GM18868 (cell line): Measurements from ENCODE around the gene HS3ST4.
"Not testable (repeated sequence)": the region's sequence is repeated elsewhere in the genome, so short reads cannot be mapped to it uniquely, and the experiment has no call there.

Experiments
- ATAC-seq: cut with Tn5 transposase; IDR thresholded peaks from one replicate; pipeline ENCODE4 v1.9.1; 2021; ENCODE audit warnings: mild to moderate bottlenecking, moderate library complexity; ENCODE audit not compliant: unreplicated experiment

HS3ST4 gene

DNA sequence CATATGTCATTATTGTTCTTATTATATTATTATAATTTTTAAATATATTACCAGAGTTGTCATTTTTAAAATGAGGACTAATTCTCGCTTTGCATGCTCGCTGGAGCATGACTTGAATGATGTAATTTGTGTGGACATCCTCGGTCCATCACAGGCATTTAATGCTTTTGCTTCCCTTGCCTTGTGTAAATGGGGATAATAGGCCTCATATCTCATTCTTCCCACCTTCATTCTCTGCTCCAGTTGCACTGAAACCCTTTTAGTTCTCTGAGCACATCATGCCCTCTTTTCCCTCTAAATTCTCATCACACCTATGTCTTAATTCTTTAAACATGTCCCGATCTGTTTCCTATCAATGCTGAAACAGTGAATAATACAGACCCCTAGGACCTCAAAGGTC is 285.4 kb downstream of the HS3ST4 start:
- ATAC-seq = no peak

DNA sequence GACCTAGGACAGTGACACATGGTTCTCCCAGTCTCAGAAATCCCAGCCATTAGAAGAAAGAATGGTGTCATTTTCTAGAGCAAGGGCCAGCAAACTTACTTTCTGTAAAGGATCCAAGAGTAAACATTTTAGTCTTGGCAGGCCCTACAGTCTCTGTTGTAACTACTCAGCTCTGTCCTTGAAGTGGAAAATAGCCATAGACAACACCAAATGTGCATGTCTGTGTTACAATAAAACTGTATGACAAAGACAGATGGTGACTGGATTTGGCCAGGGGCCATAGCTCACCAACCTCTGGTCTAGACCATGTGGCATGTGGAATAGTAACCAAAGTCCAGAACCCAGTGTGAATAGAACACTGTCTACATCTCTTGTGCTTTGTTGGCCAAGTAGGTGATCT is 286.5 kb downstream of the HS3ST4 start:
- ATAC-seq = no peak

DNA sequence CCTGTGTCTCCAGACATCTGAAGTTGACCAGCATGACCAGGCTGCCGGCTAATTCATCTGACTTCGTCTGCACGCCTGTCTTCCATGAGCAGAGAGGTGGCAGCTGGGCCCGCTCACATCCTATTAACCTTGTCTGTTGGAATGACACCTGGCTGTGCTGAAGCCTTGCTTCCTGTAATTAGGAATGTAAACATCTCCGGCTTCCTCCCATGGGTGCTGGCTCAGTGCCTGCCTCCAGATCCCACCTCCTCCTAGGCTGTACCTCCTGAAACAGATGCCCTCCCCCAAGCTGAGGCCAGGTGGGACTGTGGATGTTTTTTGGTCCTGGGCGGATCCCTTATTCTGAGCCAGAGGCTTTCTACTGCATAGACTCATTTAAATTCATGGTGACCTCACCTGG is 296.3 kb downstream of the HS3ST4 start:
- no peak for ATAC-seq

DNA sequence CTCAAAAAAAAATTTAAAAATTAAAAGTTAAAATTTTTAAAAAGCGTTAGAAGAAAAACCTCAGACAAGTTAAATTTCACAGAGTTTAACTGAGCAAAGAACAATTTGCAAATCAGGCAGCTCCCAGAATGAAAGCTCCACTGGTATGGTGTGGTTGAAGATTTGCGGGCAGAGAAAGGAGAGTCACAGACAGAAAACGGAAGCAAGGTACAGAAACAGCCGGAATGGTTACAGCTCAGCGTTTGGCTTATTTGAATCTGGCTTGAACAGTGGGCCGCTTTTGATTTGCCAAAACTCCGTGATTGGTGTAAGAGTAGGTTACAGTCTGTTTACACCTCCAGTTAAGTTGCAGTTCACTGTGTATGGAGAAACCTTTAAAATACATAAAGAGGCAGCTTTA is 297.1 kb downstream of the HS3ST4 start:
- ATAC-seq = no peak

DNA sequence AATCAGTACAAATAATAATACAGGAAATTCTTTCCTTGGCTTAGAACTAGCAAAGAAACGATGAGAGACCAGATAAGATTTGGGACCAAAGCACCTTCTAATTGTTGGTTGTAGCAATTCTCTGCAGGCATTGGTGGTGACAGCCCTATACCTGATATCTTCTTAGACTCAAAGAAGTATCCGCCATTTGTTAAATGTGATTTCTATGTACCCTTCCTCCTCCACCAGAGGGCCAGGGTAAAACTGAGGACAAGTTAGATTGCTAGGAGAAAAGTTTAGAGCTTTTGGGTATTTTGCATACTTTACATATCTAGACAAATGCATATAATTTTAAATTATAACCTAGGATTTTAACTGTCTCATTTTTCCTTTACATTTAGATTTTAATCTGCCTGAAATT is 304.3 kb downstream of the HS3ST4 start:
- no peak for ATAC-seq

DNA sequence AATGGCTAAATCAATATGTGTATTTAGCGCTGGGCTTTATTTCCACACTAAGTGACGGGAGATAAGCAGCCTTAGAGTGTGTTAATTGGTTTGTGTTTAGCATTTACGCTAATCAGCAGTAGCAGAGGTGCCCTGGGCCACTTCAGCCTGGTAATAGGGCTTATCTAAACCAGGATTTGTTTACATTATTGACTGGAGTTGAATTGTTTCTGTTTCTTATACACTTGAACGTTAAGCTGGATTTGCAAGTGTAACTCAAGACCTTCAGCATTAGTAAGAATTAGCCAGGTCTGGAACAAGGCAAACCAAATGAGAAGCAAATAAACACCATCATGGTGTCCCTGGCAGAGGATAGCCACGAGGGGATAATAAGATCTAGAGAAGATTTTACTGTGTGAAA is 313.6 kb downstream of the HS3ST4 start:
- no peak for ATAC-seq

DNA sequence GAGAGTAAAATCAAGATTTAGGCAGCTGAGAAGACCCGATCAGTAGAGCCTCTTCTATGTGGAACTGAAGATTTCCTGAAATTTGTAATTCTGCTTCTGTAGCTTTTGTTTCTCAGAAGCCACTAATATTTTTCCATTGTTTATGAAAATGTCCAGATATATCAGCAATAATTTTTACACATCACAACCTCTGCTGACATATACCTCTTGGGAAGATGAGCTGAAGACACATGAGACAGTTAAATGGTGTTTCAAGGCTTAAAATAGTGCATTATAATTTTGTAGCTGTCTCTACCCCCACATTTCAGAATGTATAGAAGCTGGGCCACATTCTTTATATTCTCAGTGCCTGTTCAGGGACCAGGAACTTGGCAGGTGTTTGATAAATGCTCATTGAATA is 320.6 kb downstream of the HS3ST4 start:
- ATAC-seq = no peak

DNA sequence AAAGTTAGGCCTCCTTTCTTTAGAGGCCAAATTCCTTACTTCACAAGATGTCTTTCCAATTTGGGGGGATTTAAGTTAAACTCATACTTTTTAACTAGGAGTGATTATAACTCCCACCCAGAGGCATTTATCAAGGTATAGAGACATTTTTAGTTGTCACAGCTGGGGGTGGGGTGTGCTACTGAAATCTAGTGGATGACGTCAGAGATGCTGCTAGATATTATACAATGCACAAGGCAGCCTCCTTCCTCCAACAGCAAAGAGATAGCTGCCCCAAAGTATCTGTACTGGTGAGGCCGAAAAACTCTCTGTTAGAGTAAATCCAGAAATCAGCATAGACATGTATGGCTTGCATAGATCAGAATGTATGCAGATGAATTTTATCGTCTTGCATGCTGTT is 324.0 kb downstream of the HS3ST4 start:
- ATAC-seq = no peak

DNA sequence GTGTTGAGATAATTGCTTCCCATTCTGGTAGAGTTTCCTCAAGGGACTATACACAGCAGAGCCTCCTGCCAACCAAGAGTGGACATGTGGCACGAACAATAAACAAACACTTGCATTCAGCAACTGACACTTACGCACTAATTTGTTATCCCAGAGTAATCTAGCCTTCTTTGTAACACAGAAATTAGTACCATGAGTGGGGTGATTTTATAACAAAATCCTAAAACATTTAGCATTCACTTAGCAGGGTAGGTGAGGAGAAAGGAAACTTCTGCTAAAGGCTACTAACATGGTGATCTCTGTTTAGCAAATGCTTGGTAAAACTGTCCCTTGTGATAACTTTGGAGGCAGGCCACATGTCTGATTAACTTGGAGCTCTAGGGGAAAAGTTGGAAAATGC is 325.2 kb downstream of the HS3ST4 start:
- no peak for ATAC-seq

DNA sequence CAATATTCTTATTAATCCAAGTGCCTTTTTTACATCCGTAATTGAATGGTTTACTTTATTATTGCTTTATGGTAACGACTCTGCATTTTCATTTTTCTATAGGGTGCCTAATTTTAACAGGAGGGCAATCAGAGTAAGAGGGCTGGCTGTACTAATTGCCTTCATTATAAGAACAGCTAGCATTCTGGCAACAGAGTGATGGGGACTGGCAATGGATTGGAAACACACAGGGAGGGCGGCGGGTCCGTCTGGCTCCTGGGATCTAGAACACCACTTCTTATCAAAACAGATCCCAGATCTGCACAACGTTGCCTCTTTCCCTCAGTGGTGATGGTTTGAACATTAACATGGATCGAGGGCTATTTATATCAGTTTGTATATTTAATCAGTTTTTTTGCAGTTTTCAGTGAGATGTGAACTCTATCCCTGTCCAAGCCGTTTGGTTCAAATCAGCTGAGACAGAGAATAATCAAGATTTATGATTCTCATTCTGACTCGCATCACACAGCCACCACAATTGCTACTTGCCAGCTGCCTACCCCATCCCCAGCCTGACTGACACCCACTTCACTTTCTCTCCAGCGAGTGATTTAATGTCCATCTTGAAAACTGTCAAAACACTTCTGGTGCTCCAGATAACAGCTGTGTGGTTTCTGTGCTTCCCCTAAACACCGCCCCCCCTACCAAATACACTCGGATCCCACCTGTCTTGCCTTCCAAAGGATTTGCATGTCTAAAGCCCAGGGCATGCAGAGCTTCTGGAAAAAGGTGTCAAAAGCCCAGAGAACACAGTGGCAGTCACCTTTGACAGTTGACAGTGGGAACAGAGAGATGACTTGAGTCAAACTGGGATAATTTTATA is 327.9 kb downstream of the HS3ST4 start:
- no peak for ATAC-seq

DNA sequence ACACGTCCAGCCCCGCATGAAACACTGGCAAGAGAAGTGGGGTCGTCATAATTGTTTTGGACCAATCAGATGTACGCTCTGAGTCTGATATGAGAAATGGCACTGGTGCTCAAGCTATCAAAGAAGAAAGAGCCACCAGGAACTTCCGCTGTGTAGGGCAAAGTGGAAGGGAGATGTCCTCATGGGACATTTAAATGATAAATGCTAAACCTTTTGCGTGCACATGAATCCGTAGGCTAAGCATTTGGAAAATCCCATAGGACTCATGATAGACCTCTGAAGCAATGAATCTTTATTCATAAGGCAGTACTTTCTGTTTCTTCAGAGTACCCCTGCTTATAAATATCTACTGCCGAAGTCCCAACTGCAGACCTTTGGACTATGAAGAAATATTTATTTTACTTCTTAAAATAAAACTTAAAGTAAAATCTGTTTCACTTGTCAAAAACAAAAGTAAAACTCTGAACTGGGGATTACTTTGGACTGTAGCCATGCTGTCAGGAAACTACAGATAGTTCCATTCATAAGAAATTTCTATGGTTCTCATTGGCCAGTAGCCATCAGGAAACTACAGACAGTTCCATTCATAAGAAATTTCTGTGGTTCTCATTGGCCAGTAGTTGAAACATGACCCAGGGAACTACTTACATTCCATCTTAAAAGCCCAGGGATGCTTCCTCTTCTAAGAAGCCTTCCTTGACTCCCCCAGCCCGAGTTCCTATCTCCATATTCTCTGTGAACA is 335.1 kb downstream of the HS3ST4 start:
- no peak for ATAC-seq

DNA sequence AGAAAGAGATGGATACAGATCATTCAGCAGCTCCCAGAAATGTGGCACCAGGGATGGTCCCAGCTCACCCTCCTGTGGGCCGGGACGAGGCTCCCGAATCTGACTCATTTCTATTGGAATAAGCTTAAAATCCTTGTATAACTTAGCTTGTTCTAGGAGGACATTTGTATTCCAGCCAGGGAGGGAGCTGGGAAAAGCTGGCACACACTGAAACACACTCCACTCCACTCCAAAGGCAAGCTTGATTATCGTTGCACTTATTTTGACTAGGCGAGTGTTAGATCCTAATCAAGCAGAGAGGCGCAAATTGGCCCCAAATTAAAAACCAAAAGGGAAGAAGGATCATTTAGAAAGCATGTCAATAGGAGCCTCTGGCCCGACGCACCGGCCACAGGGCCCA is 339.5 kb downstream of the HS3ST4 start:
- ATAC-seq = no peak

DNA sequence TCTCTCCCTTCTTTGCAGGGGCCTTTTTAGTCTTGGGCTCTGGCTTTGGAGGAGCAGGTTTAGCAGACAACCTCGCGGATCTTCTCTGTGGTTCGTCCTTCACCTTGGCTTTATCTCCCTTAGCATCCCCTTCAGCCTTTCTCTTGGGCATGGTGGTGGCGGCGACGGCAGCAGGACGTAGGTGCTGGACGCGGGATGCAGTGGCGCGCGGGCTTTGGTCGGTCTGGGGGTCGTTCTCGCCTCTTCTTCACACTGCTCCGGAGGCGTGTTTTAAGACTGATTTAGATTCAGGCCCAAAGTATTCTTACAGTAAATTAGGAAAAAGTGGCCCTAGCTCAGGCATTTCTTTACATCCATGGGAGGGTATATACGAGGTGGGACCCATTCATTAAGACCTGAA is 340.9 kb downstream of the HS3ST4 start:
- ATAC-seq = not testable (repeated sequence)

DNA sequence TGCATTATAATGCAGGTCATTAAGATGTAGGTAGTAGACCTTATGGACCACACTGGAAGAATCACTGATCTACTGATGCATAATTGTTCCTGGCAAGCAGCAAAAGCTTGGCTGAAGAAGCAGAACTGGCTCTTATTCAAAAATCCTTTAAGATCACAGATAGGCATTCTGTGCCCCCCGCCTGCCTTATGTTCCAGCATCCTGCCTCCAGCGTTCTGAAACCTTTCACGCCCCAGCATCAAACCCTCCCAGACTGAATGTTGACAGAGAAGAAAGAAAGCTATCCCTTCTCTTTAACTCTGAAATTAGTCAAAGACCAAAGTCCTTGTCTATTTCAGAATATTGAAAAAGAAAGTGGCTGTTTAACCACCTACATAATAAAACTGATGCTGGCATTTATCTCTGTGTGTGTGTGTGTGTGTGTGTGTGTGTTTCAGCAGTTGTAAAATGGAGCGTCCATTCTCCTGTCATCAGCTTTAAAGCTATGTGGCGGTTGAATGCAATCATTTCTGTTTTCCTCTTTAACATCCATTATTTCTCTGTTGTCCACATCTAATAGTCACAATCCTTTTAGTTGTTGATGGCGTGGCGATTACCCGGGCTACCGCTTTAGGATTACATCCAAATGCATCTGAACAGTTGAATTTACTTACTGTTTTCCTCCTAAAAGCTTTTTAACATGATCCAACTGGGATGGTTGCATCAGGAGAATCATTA is 350.4 kb downstream of the HS3ST4 start:
- ATAC-seq = no peak

DNA sequence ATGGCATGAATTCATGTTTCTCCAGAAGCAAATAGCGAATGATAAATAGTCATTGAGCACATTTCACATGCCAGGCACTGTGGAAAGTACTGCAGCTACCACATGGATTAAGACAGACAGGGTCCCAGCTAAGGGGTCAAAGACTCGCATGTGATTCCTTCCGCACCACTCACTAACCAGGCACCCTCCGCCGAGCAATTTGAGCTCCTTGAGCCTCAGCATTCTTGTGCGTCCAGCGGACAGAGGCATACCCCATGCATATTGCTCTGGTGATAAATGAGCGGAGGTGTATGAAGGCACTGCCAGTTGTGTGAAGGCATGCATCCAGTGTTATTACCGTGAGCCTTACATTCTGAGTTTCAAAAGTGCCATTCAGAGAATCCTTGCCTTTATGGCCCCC is 358.7 kb downstream of the HS3ST4 start:
- no peak for ATAC-seq

DNA sequence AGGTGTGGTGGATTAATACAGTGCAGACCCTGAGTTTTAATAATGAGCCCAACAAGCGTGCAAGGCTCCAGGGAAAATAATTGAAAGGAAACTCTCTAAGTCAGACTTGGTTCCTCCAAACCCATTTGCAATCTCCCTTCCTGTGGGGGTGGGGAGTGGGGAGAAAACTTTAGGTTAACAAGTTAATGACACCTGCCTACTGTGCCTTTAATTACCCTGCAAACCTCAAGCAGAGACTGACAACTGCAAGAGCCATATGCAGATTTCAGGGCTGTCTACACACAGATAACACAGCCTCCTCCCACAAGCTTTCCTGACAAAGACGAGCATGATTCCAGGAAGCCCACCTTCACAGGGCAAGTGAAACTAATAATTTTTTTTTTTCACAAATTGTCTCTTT is 359.3 kb downstream of the HS3ST4 start:
- no peak for ATAC-seq

DNA sequence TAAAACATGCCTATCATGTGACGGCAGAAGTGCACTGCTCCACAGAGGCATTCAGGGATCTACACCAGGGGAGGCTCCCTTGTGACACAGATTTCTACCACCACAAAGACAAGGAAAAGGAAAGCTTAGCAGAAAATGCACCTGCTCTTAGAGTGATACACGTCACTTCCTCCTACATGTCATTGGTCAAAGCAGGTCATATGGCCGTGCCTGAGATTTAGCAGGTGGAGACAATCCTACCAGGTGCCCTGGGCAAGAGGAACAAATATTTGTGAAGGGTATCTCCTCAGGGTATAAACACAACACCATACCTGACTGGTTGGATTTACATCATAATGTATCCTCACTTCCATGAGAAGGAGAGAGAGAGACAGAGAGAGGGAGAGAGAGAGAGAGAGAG is 362.1 kb downstream of the HS3ST4 start:
- ATAC-seq = no peak

DNA sequence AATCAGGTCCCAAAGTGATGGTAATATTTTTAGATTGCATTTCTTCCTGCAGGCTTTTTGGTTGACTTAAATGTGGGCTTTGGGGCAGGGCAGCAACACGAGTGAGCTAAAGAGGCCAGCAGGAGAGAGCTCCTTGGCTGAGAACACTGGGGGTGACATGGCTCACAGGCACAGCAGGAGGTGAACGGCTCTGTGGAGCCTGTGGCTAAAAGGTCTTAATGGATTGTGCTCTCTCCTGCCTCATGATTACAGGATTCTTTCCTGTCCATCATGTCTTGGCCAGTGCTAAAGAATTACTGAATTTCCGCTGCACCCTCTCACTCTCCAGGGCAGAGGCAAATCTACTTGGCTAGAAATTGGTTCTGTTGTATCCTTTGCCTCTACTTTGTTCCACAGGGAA is 366.6 kb downstream of the HS3ST4 start:
- no peak for ATAC-seq

DNA sequence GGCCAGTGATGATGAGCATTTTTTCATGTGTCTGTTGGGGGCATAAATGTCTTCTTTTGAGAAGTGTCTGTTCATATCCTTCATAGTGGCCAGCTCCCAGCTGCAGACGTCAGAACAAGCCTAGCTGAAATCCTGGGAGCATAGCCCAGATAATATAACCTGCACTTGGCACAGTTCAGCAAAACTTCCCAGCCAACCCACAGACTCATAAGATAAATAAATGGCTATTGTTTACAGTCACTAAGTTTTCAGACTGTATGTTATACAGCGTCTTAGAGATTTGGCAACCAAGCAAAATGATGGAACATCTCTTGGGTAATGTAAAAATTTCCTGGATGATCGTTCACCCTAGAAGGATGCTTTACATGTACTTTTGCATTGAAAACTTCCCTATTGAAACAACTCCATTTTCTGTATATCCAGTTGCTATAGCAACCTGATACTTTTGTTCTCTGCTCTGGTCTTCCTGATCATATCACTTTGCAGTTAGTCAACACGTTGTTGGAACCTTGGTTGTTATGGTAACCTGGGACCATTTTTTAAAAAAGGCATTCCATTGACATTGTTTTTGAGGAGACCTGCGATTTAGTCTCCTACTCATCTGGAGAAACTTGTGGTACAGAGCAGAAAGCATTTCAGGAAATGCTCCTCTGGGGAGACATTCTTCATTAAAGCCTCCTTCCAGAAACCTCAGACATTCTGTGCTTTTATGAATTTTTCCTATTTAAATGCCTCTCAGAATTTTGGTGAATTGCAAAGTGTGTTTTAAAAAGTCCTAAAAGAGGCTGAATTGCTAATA is 378.7 kb downstream of the HS3ST4 start:
- no peak for ATAC-seq

DNA sequence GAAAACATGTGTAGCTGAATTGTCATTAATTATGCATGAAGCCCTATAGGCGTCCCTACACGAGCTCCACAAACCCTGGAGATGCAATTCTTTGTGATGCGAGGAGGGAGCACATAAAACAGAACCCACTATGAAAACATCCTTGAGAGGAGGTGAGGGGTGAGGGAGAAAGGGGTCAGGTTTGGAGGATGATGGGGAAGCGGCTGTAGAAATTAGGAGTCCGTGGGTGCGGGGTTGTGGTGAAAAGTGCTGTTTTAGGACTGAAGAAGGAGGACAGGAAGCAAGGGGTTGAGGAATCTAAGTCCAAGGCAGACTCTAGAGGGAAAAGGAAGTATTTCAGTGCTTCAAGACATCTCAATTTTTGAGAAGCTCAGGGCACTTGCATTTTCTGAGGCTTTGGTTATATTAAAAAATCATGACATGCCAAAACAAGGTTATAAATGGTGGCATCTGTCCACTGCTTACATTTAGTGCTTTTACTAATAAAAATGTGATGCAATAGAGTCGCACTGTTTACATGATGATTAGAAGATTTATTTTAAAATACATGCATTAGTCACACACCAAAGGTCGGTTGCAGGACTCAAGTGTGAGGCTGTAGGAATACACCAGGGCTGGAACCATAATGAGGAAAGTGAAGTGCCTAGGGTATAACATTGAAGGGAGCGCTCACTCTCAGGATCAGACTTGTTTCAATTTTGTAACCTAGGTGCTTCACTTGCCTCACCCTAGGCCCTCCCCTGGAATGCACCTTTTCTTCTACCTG is 379.5 kb downstream of the HS3ST4 start:
- ATAC-seq = no peak
